GM12878 (cell line): ENCODE data around the gene NECTIN2.

Experiments used
- CTCF ChIP-seq, 3 experiments: IDR thresholded peaks in 2 of 3; conservative IDR thresholded peaks in 1 of 3; 2 replicates each; pipeline ENCODE4 v1.5.1; 2011; ENCODE audit warnings: low read depth in 3 of 3, low read length in 3 of 3, mild to moderate bottlenecking in 3 of 3, control low read depth in 2 of 3, moderate library complexity in 2 of 3, inconsistent platforms in 1 of 3, mixed read lengths in 1 of 3; ENCODE audit not compliant: control insufficient read depth in 2 of 3, insufficient read depth in 1 of 3; ENCODE audit errors: extremely low read depth in 1 of 3
- HCFC1 ChIP-seq: fragments of 150-350 bp; IDR thresholded peaks from 2 replicates; pipeline ENCODE4 v1.6.1; 2014; ENCODE audit warnings: low read length
- MXI1 ChIP-seq: fragments of 150-350 bp; IDR thresholded peaks from 2 replicates; pipeline ENCODE4 v1.6.1; 2011; ENCODE audit warnings: low read depth, mild to moderate bottlenecking, inconsistent platforms, low read length, improper control_type of control experiment
- NFYA ChIP-seq: IDR thresholded peaks from 2 replicates; pipeline ENCODE4 v1.6.1; 2011; ENCODE audit warnings: low read depth, mild to moderate bottlenecking, low read length, improper control_type of control experiment, borderline replicate concordance
- SIX5 ChIP-seq: IDR thresholded peaks from 2 replicates; pipeline ENCODE4 v1.6.1; 2011; ENCODE audit warnings: mild to moderate bottlenecking, low read depth, low read length, moderate library complexity; ENCODE audit not compliant: severe bottlenecking
- SP1 ChIP-seq: IDR thresholded peaks from one replicate; pipeline ENCODE4 v1.6.1; 2011; ENCODE audit warnings: low read depth, low read length
- TAF1 ChIP-seq: IDR thresholded peaks from 2 replicates; pipeline ENCODE4 v1.6.1; 2011; ENCODE audit warnings: mild to moderate bottlenecking, low read depth, low read length, borderline replicate concordance
- USF1 ChIP-seq: IDR thresholded peaks from 2 replicates; pipeline ENCODE4 v1.6.1; 2011; ENCODE audit warnings: borderline replicate concordance, low read depth, mild to moderate bottlenecking, moderate library complexity, mixed read lengths, low read length; ENCODE audit not compliant: insufficient read depth; ENCODE audit errors: extremely low read length
- USF2 ChIP-seq: IDR thresholded peaks from 2 replicates; pipeline ENCODE4 v1.6.1; 2011; ENCODE audit warnings: low read depth, low read length, improper control_type of control experiment, borderline replicate concordance

- TF ChIP-seq NFYA (no peak), CTCF (IDR thresholded peaks at IDR 0.05 in 2 of 3, conservative IDR thresholded peaks at IDR 0.05 in 1 of 3; ENCODE audit: control insufficient read depth in 2 of 3, extremely low read depth in 1 of 3, insufficient read depth in 1 of 3, low read depth in 3 of 3, low read length in 3 of 3) (no peak), TAF1 (no peak), MXI1 (no peak), SIX5 (no peak), SP1 (no peak), HCFC1 (no peak), USF1 (no peak), USF2 (no peak)
Measured at GRCh38 chr19:44850641-44851109, 4.6 kb downstream of the NECTIN2 start.
